Measurements from ENCODE around the gene GOLGA8S.
"Not testable (repeated sequence)": the region's sequence is repeated elsewhere in the genome, so short reads cannot be mapped to it uniquely, and the experiment has no call there.

The GOLGA8S gene, protein sequence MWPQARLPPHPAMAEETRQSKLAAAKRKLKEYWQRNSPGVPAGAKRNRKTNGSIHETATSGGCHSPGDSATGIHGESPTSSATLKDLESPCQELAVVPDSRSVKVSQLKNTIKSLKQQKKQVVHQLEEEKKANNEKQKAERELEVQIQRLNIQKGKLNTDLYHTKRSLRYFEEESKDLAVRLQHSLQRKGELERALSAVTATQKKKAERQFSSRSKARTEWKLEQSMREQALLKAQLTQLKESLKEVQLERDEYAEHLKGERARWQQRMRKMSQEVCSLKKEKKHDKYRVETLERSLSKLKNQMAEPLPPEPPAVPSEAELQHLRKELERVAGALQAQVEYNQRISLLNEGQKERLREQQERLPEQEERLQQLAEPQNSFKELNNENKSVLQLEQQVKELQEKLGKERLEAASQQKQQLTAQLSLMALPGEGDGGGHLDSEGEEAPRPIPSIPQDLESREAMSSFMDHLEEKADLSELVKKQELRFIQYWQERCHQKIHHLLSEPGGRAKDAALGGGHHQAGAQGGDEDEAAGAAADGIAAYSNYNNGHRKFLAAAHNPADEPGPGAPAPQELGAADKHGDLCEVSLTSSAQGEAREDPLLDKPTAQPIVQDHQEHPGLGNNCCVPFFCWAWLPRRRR

GRCh38 chr15:23354448-23354847, at the start of gene GOLGA8S:
GOLGA8S (plus strand) TSS chr15:23354748; CDS start chr15:23354810, 62 bp downstream.
- not testable (repeated sequence) for DNase-seq (ENCODE audit: low read depth)

DNA sequence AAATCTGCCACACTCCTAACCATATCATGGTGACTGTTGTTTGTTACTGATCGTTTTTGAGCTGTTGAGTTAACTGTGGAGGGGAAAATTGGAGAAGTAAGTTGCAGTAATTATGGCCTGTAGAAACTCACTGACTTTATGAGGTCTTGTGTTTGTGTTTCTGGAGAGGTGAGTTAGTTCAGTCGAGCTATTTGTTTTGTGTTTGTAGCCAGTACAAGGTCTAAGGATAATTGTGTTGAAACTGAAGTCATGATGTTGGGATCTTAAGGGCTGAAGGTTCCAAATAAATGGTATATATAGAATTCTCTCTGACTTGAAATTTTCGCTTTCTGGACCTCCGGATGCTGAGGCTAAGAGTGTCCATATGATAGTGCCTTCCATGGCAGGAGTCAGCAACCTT, 49.7 kb upstream of the GOLGA8S start:
- DNase-seq (ENCODE audit: low read depth): not testable (repeated sequence)

DNA sequence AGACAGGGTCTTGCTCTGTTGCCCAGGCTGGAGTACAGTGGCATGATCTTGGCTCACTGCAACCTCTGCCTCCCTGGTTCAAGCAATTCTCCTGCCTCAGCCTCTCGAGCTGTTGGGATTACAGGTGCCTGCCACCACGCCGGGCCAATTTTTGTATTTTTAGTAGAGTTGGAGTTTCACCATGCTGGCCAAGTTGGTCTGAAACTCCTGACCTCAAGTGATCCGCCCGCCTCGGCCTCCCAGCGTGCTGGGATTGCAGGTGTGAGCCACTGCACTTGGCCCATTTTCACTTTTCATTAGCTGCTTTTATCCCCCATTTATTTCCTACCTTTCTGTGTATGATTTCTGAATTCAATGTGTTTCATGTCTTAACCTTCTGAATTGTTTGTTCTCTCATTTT, 48.6 kb upstream of the GOLGA8S start:
- not testable (repeated sequence) for DNase-seq (ENCODE audit: low read depth)

DNA sequence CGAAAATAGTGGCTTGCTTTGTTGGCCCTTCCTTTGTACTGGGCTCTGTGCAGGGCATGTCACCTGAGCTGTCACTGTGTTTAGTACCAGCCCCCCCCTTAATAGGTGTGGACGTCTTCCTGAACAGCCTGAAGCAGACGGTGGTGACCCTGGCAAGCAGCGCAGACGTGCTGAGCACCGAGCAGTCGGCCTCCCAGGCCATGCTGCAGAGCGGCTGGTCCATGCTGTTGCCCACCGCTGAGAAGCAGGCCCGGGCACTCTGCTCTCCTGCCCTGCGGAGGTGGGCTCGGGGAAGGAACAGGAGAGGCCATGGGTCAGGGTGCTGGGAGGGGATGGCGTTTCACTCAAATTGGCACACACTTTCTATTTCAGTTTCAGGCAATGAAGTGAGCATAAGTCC, 43.3 kb upstream of the GOLGA8S start:
- DNase-seq (ENCODE audit: low read depth): not testable (repeated sequence)

- not testable (repeated sequence) for DNase-seq (ENCODE audit: low read depth)
Observed at GRCh38 chr15:23334096-23334495, 20.5 kb upstream of the GOLGA8S start, which contains the start of gene GOLGA6L26. GOLGA6L26 (minus strand) TSS chr15:23334196; CDS start chr15:23334135, 61 bp downstream.

DNA sequence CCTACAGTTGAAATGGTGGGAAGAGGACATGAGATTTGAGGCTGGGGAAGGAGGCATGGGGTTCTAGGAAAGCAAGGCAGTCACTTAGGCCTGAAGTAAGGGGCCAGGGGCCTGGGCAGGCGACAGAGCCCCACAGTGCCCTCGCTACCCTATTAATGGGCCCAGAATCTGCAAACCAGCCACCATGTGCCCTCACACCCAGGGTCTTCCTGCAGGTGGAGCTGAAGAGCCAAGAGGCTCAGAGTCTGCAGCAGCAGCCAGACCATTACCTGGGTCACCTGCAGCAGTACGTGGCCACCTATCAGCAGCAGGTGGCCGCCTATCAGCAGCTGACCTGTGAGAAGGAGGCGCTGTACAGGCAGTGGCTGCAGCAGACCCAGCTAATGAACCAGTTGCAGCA, 8.1 kb downstream of the GOLGA8S start:
- not testable (repeated sequence) for DNase-seq (ENCODE audit: low read depth)

DNA sequence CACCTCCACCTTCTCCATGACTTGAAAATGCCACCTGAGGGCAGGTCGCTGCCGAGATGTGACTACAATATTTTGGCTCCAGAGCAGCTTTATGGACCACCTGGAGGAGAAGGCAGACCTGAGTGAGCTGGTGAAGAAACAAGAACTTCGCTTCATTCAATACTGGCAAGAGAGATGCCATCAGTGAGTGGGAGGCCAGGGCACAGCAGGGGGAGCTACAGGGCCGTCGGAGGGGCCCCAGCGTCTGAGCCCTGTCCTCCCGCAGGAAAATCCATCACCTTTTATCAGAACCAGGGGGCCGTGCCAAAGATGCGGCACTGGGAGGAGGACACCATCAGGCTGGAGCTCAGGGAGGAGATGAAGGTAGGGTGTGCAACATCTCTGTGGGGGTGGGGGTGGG, 9.7 kb downstream of the GOLGA8S start:
- not testable (repeated sequence) for DNase-seq (ENCODE audit: low read depth)

- no peak for DNase-seq (ENCODE audit: low read depth)
Observed at GRCh38 chr15:23370578-23370977, 16.0 kb downstream of the GOLGA8S start.

DNA sequence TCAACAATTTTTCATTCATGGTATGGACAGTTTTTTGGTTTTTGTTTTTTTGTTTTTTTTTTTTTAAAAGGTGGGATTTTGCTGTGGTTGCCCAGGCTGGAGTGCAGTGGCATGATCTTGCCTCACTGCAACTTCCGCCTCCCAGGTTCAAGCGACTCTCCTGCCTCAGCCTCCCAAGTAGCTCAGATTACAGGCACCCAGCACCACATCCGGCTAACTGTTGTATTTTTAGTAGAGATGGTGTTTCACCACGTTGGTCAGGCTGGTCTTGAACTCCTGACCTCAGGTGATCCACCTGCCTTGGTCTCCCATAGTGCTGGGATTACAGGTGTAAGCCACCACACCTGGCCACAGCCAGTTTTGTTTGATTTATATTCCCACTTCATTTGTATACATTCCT, 16.6 kb downstream of the GOLGA8S start:
- DNase-seq (ENCODE audit: low read depth): not testable (repeated sequence)

DNA sequence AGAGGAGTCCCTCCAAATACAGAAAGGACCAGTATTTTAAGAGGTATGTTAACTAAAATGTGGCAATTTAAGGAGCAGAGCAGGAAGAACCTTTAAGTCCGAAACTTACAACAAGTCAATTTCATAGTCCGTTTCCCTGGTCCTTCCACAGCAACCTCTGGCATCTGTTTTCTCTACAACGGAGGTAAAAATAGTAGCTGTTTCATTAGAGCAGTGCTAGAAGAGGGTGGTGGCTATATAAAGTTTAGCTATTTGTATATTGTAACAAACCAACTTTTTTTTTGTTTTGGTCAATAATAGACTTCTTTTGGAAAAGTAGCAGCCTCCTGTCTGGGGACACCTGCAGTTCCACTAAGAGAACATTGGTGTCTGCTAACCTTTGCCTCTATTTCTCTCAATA, 17.3 kb downstream of the GOLGA8S start:
- DNase-seq (ENCODE audit: low read depth): not testable (repeated sequence)

GRCh38 chr15:23372284-23372683, 17.7 kb downstream of the GOLGA8S start:
- DNase-seq (ENCODE audit: low read depth): peak; percentile 11

GRCh38 chr15:23372891-23373600, 18.5 kb downstream of the GOLGA8S start:
- not testable (repeated sequence) for DNase-seq (ENCODE audit: low read depth)

GRCh38 chr15:23374226-23374625, 19.7 kb downstream of the GOLGA8S start:
- not testable (repeated sequence) for DNase-seq (ENCODE audit: low read depth)

DNA sequence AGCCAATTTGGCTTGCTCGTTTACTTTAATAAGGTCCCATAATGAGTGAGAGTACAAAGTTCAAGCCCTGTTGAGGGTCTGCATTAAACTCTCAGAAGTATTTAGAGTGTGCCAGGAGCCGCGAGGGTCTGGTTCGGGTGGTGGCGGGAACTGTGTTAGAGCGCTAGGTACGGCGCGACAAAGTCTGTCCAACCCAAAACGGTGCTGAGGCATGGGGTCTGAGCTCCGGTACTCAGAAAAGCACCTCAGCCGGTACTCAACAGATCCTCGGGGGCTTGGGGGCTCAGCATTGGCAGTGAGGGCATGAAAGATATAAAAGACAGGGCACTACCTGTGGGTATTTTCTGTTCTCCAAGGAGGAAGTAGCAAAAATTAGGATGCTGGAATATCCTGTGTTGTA, 24.4 kb downstream of the GOLGA8S start:
- DNase-seq (ENCODE audit: low read depth): not testable (repeated sequence)

GRCh38 chr15:23380700-23381099, 26.2 kb downstream of the GOLGA8S start:
- not testable (repeated sequence) for DNase-seq (ENCODE audit: low read depth)

DNA sequence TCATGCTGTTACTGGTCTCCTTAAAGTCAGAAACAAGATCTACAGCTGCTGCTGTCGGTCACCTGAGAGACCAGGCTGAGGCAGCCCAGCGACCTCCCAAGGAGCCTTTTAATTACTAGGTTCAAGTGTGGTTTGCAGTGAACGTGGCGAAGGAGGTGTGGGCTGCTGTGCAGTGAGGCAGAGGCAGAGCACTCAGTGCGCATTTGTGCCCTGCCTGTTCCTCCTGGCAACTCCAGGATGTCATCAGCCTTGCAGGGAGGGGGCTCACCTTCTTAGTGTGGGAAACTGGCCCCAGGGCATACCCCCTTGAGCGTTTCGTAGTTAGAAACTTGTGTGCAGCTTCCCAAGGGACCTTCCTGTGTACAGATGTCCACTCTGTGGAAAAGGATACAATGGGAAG, 26.6 kb downstream of the GOLGA8S start:
- DNase-seq (ENCODE audit: low read depth): not testable (repeated sequence)

DNA sequence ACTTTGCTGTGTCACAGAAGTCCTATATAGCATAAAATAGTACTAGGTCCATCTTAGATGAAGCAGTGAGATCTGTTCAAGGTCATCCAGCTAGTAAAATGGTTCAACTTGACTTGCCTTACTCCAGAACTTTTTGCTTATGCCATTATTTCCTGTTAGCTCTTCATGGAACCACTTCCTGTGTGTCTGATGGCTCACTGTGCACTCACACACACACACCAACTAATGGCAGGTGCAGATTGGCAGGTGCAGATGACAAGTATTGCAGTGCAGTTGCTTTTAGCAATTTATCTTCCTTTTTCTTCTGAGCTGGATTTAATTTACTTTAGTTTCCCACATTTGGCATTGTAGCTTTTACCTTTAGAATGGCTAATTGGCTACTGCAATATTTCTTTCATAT, 29.8 kb downstream of the GOLGA8S start:
- no peak for DNase-seq (ENCODE audit: low read depth)

DNA sequence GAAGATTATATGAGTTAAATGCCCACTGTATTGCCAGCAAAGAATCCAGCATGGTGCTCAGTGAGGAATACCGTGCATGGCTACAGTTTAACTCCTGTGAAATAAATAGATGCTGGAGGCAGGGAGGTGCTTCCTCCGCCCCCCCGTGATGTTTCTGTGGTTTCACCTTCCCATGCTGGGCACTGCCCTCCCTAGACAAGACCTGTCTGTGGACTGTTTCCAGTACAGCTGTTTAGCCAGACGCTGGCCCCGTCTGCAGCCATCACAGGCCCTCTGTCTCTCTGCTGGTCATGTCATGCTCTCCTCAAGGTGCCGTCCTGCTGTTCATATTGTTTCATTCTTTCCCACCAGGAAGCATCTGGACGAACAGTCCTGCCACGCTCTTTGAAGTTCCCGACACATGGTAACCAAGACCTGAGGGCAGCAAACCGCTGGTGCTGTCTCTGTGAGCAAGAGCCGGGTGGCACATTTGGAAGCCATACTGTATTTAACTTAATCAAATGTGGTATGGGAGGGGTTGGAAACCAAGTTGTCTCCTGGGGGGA, 31.4 kb downstream of the GOLGA8S start:
- DNase-seq (ENCODE audit: low read depth): no peak

GRCh38 chr15:23387621-23388190, 33.2 kb downstream of the GOLGA8S start:
- no peak for DNase-seq (ENCODE audit: low read depth)

- no peak for DNase-seq (ENCODE audit: low read depth)
Observed at GRCh38 chr15:23395030-23395692, 40.6 kb downstream of the GOLGA8S start.

DNA sequence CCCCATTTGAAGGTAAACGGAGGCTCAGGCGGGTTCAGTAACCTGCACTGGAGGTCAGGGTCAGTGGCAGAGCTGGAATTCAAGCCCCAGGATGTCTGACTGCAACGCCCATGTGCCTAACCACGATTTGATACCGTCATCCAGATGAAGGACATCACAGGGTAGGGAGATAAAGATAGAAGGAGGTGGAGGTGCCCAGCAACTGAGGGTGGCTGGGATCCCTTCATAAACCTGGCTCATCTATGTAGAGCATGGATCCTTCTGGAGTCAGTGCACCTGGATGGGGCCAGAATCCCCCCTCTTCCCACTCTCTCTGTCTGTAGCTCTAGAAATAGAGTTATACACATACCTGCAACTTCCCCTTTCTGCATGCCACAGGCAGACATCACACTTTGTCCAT, 41.3 kb downstream of the GOLGA8S start:
- DNase-seq (ENCODE audit: low read depth): no peak
